Thoracic aorta (tissue), 2 donors: ENCODE data around the gene TRPM4. TPM values are rescaled to one million over a fixed set of nuclear protein-coding genes. Genes with fewer than 3 reads are reported as not detected.

ENCODE experiments used
- ATAC-seq: fragments of 150-250 bp; one replicate; pipeline ENCODE4 v1.8.0; 2017; ENCODE audit warnings: low read depth; ENCODE audit not compliant: insufficient number of reproducible peaks, low FRiP score
- DNase-seq: peaks from one replicate; pipeline ENCODE4 v3.0.0-alpha.2; 2020; ENCODE audit warnings: low spot score
- H3K27ac ChIP-seq, 2 donors: fragments of 200-600 bp; sonication (generic); 1 replicate in 1 of 2; 2 replicates in 1 of 2; pipeline ENCODE4 v1.5.1; 2016; ENCODE audit warnings: mild to moderate bottlenecking in 2 of 2, moderate library complexity in 2 of 2
- H3K27me3 ChIP-seq: fragments of 200-600 bp; sonication (generic); replicated peaks from 2 replicates; pipeline ENCODE4 v1.6.0; 2016; ENCODE audit warnings: mild to moderate bottlenecking; ENCODE audit not compliant: insufficient read depth
- H3K36me3 ChIP-seq: fragments of 200-600 bp; sonication (generic); one replicate; pipeline ENCODE4 v1.5.1; 2016
- H3K4me1 ChIP-seq, 2 donors: fragments of 200-600 bp; sonication (generic); 1 replicate in 1 of 2; 2 replicates in 1 of 2; pipeline versions ENCODE4 v1.5.1 to v1.6.0; 2016; ENCODE audit warnings: low read depth in 2 of 2, mild to moderate bottlenecking in 1 of 2; ENCODE audit not compliant: control insufficient read depth in 1 of 2
- H3K4me3 ChIP-seq: fragments of 200-600 bp; sonication (generic); 2 replicates; pipeline ENCODE4 v1.5.1; 2016; ENCODE audit warnings: mild to moderate bottlenecking
- H3K9me3 ChIP-seq: fragments of 200-600 bp; sonication (generic); 2 replicates; pipeline ENCODE4 v1.5.1; 2016
- total RNA-seq, 2 donors: library from RNA; depleted of rRNA; stranded (reverse); fragments of >200 nt; gene quantifications; one replicate each; pipeline versions ENCODE4 v1.1.0 to v1.2.3, GENCODE V29; 2016
- TF ChIP-seq, protein P1 (sequence below): fragments of 200-600 bp; sonication (generic); IDR thresholded peaks from one replicate; pipeline ENCODE4 v1.5.1; 2019; ENCODE audit warnings: antibody characterized with exemption

The TRPM4 gene
- 10 to 100 TPM; 48.3 to 65.9 TPM for total RNA-seq

DNA sequence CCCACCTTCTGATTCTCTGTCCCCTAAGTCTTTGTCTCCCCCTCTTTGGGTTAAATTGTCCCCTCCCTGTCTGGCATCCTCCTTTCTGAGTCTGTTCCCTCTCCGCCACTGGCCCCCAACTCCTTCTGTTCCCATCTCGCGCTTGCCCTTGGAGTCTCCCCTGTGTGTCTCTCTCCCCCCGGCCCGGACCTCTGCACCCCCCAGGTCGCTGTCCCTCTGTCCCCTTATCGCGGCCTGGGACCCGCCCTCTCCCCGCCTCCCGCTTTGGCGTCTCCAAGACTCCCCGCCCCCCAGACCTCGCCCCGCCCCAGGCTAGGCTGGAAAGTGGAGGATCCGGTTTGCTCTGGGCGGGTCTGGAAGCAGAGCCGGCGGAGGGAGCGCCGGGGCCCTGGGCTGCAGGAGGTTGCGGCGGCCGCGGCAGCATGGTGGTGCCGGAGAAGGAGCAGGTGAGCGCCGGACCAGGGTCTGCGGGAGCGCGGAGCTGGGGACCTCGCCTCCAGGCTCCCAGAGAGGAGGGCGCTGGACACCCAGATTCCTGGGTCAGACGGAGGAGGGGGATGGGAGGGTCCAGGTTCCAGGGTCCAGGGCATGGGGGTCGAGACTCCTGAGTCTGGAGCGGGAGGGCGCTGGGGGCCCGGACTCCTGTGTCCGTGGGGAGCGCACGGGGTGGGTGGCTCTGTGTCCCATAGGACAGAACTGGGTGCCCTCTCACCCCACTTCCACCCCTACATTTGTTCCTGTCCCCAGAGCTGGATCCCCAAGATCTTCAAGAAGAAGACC is at the start of gene TRPM4:
Gene TRPM4 (plus strand): TSS at position 348 of the 780 bp plus-strand sequence. CDS start 75 bp downstream, at position 423.
- peak within 1 kb of the TSS; percentile 91 for H3K4me3 ChIP-seq
- DNase-seq (peak; percentile 63), ATAC-seq (peak; percentile 81)
- H3K4me1 ChIP-seq: peaks cover 6 to 33% of the 10 kb centered on the region in 2 donors
- TF ChIP-seq, protein P1, sequence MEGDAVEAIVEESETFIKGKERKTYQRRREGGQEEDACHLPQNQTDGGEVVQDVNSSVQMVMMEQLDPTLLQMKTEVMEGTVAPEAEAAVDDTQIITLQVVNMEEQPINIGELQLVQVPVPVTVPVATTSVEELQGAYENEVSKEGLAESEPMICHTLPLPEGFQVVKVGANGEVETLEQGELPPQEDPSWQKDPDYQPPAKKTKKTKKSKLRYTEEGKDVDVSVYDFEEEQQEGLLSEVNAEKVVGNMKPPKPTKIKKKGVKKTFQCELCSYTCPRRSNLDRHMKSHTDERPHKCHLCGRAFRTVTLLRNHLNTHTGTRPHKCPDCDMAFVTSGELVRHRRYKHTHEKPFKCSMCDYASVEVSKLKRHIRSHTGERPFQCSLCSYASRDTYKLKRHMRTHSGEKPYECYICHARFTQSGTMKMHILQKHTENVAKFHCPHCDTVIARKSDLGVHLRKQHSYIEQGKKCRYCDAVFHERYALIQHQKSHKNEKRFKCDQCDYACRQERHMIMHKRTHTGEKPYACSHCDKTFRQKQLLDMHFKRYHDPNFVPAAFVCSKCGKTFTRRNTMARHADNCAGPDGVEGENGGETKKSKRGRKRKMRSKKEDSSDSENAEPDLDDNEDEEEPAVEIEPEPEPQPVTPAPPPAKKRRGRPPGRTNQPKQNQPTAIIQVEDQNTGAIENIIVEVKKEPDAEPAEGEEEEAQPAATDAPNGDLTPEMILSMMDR: no peak
- peak within 1 kb of the TSS; percentile 79 to 83 for H3K27ac ChIP-seq
- H3K27me3 ChIP-seq: no peaks in the 10 kb centered on the region
- H3K9me3 ChIP-seq: no peaks in the 10 kb centered on the region
- H3K36me3 ChIP-seq: no peaks in the 10 kb centered on the region

DNA sequence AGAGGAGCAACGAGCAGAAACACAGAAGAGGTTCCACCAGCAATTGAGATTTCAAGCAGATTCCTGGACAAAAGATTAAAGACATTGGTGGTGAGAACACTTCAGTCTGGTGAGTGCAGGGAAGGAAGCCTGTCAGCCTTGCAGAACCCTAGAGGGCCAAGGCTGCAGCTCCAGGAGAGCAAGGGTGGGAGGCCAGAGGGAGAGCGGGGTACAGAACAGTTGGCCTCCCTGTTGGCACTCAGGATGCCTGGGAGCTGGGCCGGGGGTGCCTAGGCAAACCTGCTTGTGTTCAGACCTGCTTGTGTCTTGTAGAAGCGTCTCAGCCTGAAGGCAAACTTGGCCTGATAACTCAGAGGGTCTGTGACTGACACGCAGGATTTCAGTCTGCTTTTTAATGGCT is 48.5 kb upstream of the TRPM4 start:
- Histone ChIP-seq H3K9me3 (no peaks in the 10 kb centered on the region), H3K4me3 (no peak overlapping the region), H3K4me1 (peaks cover 10 to 22% of the 10 kb centered on the region in 2 donors), H3K27ac (no peak overlapping the region), H3K27me3 (no peaks in the 10 kb centered on the region), H3K36me3 (peaks cover 38% of the 10 kb centered on the region)
- TF ChIP-seq, protein P1: no peak
- DNase-seq: no peak
- no peak for ATAC-seq

DNA sequence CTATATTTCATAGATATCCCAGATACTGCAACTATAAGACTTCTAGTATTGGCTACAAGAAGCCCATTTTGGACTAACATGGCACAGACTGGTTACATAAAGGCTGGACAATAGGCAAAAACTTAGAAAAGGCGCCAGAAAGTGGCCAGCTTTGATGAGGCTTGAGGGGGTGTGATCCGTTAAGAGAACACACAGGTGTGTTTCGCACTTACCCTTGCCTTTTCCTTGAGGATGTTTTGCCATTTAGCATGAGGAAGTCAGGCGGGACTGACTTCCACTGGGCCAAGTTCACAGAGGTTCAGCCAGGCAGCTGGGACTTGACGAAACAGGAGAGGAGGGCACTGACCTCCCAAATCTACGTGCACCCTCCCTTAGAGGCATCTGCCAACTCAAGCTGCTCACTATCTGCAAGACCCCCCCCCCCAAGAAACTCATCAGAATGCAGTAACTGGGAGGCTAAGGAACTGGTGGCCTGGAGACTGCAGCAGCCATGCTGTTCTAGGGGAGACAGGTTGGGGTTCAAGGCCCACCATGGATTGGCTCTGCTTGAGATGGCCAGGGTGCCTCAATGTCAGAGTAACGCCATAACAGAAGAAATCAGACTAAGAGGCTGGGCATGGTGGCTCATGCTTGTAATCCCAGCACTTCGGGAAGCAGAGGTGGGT is 47.9 kb upstream of the TRPM4 start:
- Histone ChIP-seq H3K9me3 (no peaks in the 10 kb centered on the region), H3K4me1 (peaks cover 10 to 23% of the 10 kb centered on the region in 2 donors), H3K27ac (peak overlapping the region in 1 of 2 donors; percentile 36), H3K36me3 (peaks cover 35% of the 10 kb centered on the region), H3K27me3 (no peaks in the 10 kb centered on the region), H3K4me3 (no peak overlapping the region)
- no peak for ATAC-seq
- DNase-seq: no peak
- TF ChIP-seq, protein P1: no peak

DNA sequence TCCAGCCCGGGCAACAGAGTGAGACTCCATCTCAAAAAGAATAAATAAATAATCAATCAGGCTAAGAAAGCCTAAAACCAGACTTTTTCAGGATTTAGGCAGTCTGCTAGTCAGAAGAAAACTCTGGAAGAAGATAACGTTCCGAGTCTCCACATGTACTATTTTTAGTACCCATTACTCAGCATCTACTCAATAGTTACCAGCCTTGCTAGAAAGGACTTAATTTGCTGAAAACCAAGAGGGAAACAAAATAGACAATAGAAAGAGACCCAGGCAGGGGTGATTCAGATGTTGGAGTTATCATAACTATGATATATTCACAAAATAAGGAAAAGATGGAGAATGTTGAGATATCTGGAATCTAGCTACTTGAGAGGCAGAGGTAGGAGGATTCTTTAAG is 47.0 kb upstream of the TRPM4 start:
- DNase-seq (no peak), ATAC-seq (no peak)
- no peak overlapping the region for H3K4me3 ChIP-seq
- no peaks in the 10 kb centered on the region for H3K27me3 ChIP-seq
- no peaks in the 10 kb centered on the region for H3K9me3 ChIP-seq
- peaks cover 26% of the 10 kb centered on the region for H3K36me3 ChIP-seq
- TF ChIP-seq, protein P1: no peak
- H3K4me1 ChIP-seq: peaks cover 10 to 30% of the 10 kb centered on the region in 2 donors
- H3K27ac ChIP-seq: peak overlapping the region in 1 of 2 donors; percentile 36
